ENCODE results near the gene TP53I3.
A peak's percentile ranks its signal among the peaks of the same experiment; 100 is the strongest.
"Not testable (repeated sequence)": the region's sequence is repeated elsewhere in the genome, so short reads cannot be mapped to it uniquely, and the experiment has no call there.

The TP53I3 gene, protein sequence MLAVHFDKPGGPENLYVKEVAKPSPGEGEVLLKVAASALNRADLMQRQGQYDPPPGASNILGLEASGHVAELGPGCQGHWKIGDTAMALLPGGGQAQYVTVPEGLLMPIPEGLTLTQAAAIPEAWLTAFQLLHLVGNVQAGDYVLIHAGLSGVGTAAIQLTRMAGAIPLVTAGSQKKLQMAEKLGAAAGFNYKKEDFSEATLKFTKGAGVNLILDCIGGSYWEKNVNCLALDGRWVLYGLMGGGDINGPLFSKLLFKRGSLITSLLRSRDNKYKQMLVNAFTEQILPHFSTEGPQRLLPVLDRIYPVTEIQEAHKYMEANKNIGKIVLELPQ

DNA sequence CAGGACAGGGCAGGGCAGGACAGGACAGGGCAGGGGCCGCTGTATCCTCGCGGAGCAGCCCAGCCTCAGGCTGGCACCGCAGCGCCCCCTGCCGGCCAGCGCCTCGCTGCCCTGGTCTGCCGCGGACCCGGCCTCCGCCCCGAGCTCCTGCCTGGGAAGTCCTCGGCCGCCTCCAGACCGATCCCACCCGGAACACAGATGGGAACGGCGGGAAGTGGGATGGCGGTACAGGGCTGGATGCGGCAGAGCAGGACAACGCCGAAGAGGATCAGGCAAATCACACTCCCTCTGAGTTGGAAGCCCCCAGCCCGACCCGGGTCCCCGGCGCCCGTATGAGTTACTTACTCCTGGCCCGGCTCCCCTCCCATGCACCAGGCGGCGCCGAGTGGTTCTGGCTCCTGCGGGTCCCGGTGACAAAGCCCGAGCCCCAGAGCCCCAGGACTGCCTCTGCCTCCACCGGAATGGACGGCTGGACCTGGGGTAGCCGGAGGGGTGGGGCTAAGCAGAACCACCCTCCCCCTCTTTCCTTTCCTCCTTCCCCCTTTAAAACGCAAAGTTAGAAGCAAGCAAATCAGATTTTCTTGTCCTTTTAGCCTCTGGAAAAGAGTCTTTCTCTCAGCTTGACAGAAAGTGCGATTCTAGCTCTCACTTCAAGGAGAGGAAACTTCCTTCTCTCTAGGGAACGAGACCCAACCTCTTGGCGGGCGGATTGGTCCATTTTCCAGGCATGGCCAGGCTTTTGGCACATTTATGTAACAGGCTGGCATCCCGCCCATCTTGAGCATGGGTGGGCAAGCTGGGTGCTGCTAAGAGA is at the start of gene TP53I3:
TP53I3 (minus strand) TSS at position 449 of the 814 bp plus-strand sequence. CDS start 508 bp downstream, outside the sequence.
- peak; percentile 55 to 78 (median 58) for DNase-seq (ENCODE audit: low read depth in 3 of 3, low spot score in 1 of 3)

DNA sequence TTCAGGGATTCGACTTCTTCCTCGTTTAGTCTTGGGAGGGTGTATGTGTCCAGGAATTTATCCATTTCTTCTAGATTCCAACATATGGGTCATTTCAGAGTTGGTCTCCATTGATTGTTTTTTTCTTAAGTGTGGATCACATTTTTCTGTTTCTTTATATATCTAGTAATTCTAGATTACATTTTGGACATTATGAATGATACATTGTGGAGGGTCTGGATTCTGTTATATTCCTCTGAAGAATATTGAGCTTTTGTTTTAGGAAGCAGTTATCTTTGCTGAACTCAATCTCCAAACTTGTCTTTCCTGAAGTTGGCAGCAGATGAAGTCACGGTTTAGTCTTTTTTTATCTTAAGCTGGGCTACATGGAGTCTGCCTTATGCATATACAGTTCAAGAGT is 47.9 kb upstream of the TP53I3 start:
- no peak for DNase-seq (ENCODE audit: low read depth in 3 of 3, low spot score in 1 of 3)

DNA sequence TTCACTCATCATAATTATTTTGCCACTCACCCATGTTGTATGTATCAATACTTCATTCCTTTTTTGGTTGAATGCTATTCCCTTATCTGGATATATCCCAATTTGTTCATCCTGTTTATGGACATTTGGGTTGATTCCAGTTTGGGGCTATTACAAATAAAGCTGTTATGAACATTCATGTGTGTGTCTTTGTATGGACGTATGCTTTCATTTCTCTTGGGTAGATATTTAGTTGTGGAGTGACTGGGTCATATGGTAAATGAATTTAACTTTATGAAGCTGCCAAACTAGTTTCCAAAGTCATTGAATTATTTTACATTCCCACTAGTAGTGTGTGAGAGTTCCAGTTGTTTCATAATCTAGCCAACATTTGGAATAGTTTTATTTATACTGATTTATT is 41.3 kb upstream of the TP53I3 start:
- DNase-seq (ENCODE audit: low read depth in 3 of 3, low spot score in 1 of 3) = no peak

DNA sequence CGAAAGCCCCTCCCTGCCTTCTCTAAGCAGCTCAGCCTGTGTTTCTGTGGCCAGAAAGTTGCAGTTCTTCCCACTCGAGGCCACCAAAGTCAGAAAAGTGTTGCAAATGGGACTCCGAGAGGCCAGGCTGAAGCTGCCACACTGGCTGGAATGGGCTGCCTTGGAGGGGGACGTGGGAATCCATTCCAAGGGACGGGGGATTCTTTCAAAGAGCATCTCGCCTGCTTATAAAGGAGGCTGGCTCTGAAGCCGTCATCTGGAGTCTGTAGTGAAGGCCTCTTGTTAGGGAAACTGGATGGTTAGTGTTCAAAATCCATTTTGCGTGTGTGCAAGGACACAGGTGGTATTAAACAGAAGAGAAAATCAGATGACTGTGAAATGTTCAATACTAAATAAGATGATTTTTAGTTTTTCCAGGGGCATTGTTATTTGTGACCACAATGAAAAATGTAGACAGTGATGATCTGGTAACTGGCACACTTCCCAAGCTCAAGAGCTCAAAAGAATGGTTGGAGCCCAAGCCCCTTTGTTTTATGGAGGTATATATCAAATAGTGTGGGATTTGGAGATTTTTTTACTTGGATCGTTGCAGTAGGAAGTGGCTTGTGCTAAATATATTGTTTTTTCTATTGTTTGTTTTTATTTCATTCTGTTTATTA is 39.4 kb upstream of the TP53I3 start:
- peak in 1 of 3 donors; percentile 24 for DNase-seq (ENCODE audit: low read depth in 3 of 3, low spot score in 1 of 3)

DNA sequence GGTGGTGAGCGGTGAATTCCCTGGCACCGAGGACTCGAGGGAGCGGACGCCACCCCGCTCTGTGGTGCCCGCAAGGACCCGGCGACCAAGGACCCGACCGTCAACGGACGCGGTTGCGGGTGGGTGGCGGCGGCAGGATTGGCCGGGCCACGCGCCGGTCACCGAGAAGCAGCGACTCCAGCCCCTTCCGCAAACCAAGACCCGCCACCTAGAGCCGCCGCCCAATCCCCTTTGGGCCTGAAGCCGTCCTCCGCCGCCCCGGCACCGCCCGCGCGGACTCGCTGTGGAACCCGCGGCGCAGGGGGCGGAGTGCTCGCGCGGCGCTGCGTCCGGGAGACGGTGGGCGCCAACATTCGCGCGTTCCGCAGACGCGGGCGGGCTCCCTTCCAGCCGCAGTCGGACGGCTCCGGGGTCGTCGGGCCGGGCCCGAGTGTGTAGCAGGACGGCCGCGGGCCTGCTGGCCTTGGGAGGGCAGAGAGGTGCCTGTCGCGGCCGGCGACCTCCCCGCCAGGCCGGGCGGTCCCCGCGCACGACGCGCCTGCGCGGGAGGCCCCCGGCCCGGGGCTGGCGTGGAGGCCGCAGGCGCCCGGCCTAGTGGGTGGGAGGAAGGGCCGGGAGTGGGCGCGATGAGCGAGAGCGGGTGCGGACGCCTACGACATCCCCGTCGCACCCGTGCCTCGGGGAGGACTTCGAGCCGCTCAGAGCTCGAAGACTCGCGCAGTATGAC is 38.7 kb upstream of the TP53I3 start, which contains the start of the genes FAM228B and PFN4:
FAM228B (plus strand) TSS at position 275 of the 727 bp plus-strand sequence. CDS start 893 bp downstream, outside the sequence.
PFN4 (minus strand) TSS at position 140 of the 727 bp plus-strand sequence. CDS start 799 bp downstream, outside the sequence.
- peak in 2 of 3 donors; percentile 14 to 42 for DNase-seq (ENCODE audit: low read depth in 3 of 3, low spot score in 1 of 3)

DNA sequence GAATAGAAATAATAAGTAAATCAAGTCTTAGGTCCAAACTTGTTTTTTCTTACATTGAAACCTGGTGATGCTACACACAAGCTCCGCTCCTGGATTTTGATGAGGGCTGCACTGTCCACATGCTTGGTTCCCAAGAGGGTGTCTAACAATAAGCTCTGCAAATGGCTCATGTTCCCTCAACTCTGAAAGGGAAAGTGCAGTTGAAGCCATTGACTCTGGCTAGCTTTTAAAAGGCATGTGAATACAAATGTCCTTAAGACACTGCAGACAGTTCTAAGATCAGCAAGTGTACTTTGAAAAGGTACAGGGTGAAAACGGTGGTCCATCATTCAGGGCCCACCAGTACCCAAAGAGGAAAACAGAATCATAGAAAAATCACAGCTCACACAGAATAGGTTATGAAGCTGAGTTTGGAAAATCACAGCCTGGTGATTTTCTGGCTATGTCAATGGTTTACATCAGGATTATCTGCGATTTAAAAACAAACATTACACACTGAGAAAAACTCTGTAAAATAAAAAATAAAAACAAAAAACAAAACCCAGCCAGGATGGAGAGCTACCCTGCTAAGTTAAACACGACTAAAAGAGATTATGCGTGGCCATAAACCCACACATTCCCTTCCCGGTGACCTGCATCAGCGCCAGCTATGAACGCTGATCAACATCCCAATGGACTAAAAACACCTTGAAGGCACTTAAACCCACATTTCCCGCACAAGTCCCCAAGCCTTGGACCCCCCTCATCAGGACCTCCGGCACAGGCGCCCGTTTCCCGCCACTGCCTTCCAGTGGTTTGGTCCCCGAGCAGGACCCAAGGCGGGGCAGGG is 37.9 kb upstream of the TP53I3 start:
- no peak for DNase-seq (ENCODE audit: low read depth in 3 of 3, low spot score in 1 of 3)

DNA sequence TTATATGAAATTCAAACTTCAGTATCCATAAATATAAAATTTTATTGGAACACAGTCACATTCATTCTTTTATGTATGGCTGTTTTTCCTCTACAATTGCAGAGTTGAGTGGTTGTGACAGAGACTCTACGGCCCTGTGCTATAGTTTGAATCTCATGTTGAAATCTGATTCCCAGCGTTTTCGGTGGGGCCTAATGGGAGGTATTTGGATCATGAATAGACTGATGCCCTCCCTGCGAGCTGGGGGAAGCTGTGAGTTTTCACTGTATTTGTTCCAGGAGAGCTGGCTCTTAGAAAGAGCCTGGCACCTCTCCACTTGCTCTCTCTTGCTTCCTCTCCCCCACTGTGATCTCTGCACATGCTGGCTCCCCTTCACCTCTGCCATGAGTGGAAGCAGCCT is 36.8 kb upstream of the TP53I3 start:
- no peak for DNase-seq (ENCODE audit: low read depth in 3 of 3, low spot score in 1 of 3)

DNA sequence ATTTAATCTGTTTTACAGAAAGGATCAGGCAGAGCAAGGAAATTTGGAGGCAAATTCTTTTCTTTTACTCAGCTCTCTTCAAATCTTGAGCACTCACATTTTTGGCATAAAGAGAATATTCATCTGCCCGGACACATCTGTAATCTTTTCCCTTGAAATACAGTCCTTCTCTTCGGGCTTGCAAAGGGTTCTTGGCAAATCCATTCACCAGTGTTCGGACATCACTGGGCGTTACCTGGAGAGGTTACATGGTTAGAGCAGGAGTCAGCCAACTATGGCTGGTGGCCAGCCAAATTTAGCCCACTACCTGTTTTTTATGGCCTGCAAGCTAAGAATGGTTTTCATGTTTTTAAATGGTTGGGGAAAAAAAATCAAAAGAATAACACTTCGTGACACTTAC is 36.4 kb upstream of the TP53I3 start:
- no peak for DNase-seq (ENCODE audit: low read depth in 3 of 3, low spot score in 1 of 3)

DNA sequence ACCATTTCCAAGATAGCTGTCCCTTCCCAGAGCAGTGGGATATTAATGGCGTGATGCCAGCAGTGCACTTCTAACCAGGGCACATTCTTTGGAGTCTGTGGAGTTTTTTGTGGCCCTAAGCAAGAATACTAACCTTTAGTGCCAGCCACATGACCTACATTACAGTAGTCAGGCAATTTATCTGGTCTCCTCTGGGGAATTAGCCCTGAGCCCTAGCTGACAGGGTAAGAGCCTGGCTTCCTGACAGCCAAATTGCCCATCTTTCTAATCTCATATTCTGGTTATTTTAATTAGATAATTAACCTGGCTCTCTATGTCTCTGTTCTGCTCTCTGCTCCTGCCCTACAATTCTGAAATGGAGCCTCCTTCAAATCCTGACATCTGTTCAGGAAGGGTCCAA is 33.3 kb upstream of the TP53I3 start:
- no peak for DNase-seq (ENCODE audit: low read depth in 3 of 3, low spot score in 1 of 3)

DNA sequence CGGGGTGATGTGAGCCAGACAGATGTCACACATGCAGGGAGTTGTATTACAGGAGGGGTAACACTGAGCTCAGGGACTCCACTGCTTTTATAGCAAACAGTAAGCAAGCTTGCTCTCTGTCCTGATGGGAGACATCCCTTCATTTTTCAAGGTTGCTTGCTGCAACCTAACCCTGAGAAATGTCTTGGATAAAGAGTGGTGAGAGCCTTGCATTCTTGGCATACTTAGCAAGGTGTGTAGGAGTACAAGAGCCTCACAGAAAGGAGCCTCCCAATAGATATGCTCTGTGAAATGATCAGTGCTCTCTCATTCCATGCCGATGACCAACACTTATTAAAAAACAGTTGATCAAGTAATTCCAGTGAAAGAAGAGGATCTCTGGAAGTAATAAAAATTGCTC is 30.4 kb upstream of the TP53I3 start:
- no peak for DNase-seq (ENCODE audit: low read depth in 3 of 3, low spot score in 1 of 3)

DNA sequence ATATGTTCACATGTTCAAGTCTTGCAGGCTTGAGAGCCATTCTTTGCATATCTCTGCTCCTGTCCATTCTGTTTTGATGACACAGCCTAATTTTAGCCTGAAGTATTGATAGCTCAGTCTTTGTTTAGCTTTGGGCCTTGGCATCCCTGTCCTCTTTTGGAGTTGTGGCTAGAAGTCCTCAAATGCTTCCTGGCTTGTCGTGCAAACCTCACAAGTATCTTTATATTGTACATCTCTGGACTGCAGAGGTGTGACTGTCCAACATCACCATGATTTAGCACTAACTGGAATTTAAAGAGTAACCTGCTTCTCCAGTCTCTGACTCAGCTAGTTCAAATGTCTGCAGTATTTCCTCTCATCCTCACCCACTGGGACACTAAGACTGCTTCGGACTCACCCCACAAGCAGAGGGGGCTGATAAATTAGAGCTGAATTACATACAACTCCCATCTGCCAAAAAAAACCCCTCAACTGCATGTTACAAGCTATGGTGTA is 26.8 kb upstream of the TP53I3 start:
- DNase-seq (ENCODE audit: low read depth in 3 of 3, low spot score in 1 of 3) = no peak

DNA sequence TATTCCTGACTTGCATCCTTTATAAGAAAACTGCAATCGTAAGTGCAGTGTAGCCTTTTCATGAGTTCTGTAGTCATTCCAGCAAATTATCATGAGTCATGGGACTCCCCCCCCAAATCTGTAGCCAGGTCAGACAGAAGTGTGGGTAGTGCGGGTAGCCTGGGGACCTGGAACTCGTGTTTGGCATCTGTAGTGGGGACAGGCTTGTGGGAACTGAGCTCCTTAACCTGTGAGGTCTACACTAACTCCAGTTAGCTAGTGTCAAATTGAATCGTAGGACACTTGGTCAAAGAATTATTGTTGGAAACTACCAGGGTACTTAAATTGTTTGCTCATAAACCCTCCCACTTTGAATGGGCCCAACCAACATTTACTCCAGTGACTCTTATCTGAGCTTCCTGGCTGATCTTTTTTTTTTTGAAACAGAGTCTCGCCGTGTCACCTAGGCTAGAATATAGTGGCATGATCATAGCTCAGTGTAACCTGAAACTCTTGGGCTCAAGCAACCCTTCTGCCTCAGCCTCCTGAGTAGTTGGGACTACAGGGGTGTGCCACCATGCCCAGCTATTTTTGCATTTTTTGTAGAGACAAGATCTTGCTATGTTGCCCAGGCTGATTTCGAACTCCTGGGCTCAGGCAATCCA is 26.1 kb upstream of the TP53I3 start:
- no peak for DNase-seq (ENCODE audit: low read depth in 3 of 3, low spot score in 1 of 3)

DNA sequence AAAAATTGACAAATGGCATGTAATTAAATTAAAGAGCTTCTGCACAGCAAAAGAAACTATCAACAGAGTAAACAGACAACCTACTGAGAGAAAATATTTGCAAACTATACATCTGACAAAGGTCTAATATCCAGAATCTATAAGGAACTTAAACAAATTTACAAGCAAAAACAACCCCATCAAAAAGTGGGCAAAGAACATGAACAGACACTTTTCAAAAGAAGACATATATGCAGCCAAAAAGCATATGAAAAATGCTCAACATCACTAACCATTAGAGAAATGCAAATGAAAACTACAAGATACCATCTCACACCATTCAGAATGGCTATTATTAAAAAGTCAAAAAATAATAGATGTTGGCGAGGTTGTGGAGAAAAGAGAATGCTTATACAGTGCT is 24.8 kb upstream of the TP53I3 start:
- not testable (repeated sequence) for DNase-seq (ENCODE audit: low read depth in 3 of 3, low spot score in 1 of 3)

DNA sequence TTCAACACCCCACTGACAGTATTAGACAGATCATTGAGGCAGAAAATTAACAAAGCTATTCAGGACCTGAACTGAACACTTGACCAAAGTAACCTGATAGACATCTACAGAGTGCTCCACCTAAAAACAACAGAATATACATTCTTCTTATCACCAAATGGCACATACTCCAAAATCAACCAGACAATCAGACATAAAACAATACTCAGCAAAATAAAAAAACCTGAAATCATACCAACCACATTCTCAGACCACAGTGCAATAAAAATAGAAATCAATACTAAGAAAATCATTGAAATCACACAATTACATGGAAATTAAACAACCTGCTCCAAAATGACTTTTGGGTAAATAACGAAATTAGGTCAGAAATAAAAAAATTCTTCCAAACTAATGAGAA is 22.7 kb upstream of the TP53I3 start:
- no peak for DNase-seq (ENCODE audit: low read depth in 3 of 3, low spot score in 1 of 3)

DNA sequence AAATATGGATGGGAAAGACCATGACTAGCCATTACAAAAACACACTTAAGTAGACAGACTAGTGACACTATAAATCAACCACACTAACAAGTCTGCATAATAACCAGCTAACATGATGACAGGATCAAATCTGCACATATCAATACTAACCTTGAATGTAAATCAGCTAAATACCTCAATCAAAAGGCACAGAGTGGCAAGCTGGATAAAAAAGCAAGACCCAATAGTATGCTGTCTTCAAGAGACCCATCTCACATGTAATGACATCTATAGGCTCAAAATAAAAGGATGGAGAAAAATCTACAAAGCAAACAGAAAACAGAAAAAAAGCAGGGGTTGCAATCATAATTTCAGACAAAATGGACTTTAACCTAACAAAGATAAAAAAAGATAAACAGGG is 22.2 kb upstream of the TP53I3 start:
- no peak for DNase-seq (ENCODE audit: low read depth in 3 of 3, low spot score in 1 of 3)

DNA sequence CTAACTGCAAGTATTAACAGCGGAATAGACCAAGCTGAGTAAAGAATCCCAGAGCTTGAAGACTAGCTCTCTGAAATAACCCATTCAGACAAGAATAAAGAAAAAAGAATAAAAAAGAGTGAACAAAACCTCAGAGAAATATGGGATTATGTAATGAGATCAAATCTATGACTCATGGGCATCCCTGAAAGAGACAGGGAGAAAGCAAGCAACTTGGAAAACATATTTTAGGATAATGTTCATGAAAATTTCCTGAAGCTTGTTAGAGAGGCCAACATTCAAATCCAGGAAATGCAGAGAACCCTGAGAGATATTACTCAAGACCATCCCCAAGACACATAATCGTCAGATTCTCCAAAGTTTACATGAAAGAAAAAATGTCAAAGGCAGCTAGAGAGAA is 21.2 kb upstream of the TP53I3 start:
- DNase-seq (ENCODE audit: low read depth in 3 of 3, low spot score in 1 of 3) = no peak

DNA sequence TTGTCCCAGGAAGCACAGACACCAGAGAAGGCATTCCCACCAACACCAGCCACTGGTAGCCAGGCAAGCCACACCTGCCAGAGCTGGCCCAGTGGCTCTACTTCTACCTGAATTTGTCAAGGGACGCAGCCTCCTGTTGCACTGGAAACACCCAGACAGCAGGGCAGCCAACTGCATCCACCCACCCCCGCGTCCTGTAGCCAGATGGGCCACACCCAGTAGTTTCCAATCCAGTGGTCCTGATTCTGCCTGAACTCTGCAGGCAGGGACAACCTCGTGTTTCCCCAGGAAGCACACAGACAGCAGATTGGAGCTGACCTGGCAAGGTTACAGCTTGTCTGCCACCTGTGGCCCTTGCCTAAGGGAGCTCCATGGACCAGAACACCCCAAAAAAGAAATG is 20.3 kb upstream of the TP53I3 start:
- DNase-seq (ENCODE audit: low read depth in 3 of 3, low spot score in 1 of 3) = no peak

DNA sequence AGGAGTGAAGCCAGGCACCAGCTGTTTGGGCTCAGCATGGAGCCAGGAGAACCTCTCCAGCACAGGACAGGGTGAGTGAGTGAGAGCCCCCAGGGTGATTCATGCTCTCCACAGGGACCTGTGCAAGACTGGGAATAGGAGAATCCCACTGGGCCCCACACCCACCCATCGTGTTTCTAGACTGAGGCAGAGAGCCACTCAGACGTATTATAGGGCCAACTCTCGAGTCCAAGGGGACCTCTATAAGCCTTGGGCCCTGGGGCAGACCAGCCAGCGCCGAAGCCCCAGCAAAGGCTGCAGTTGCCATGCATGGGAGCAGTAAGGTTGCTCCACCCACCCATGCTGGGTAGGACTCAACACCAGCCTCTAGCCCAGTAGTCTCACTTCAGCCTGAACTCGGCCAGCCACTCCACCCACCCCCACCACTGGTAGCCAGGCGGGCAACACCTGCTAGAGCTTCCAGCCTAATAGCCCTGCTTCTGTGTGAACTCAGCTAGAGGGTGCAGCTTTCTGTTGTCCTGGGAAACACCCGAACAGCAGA is 19.5 kb upstream of the TP53I3 start:
- no peak for DNase-seq (ENCODE audit: low read depth in 3 of 3, low spot score in 1 of 3)

DNA sequence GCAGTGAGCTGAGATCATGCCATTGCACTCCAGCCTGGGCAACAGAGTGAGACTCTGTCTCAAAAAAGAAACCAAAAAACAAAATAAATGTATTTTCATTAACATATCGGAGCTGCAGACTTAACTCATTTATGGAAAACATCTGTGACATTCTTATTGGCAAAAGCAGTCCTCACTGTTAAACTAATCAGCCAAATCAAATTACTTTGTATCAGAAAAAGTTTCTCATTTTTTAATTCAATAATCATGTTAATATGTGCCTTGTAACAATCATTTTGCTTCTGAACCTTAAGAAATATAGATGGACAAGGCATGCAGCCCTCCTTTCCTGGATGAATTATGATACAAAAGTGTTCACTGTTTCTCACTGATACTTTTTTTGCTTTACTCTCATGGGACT is 18.0 kb upstream of the TP53I3 start:
- DNase-seq (ENCODE audit: low read depth in 3 of 3, low spot score in 1 of 3) = no peak
